HG02938 (cell line): ENCODE data around the gene SPINDOC.
"Not testable (repeated sequence)": the region's sequence is repeated elsewhere in the genome, so short reads cannot be mapped to it uniquely, and the experiment has no call there.

ENCODE experiments used
- ATAC-seq: cut with Tn5 transposase; IDR thresholded peaks from one replicate; pipeline ENCODE4 v1.9.1; 2021; ENCODE audit warnings: mild to moderate bottlenecking, moderate library complexity; ENCODE audit not compliant: unreplicated experiment

SPINDOC gene

GRCh38 chr11:63813035-63813562 lies at the start of gene SPINDOC:
SPINDOC (plus strand) TSS chr11:63813456; CDS start chr11:63813687, 231 bp downstream.
- ATAC-seq: peak; percentile 59

- ATAC-seq: no peak
Observed at GRCh38 chr11:63763496-63764339, 49.5 kb upstream of the SPINDOC start.

GRCh38 chr11:63764340-63764678 lies 48.9 kb upstream of the SPINDOC start:
- ATAC-seq: no peak

- no peak for ATAC-seq
Observed at GRCh38 chr11:63764679-63765647, 48.3 kb upstream of the SPINDOC start.

GRCh38 chr11:63765688-63766241 lies 47.5 kb upstream of the SPINDOC start:
- ATAC-seq: no peak

- no peak for ATAC-seq
Observed at GRCh38 chr11:63766531-63767235, 46.6 kb upstream of the SPINDOC start.

GRCh38 chr11:63767267-63767564 lies 46.0 kb upstream of the SPINDOC start:
- no peak for ATAC-seq

- no peak for ATAC-seq
Observed at GRCh38 chr11:63767565-63768236, 45.6 kb upstream of the SPINDOC start.

- no peak for ATAC-seq
Observed at GRCh38 chr11:63768237-63769041, 44.8 kb upstream of the SPINDOC start, which contains the start of gene ZFTA. ZFTA (minus strand) TSS chr11:63768775; CDS start chr11:63768622, 153 bp downstream.

- ATAC-seq: no peak
Observed at GRCh38 chr11:63769042-63769713, 44.1 kb upstream of the SPINDOC start.

GRCh38 chr11:63769714-63770455 lies 43.4 kb upstream of the SPINDOC start:
- ATAC-seq: no peak

- ATAC-seq: no peak
Observed at GRCh38 chr11:63770763-63771162, 42.5 kb upstream of the SPINDOC start.

- not testable (repeated sequence) for ATAC-seq
Observed at GRCh38 chr11:63771741-63772318, 41.4 kb upstream of the SPINDOC start.

- ATAC-seq: no peak
Observed at GRCh38 chr11:63775191-63775590, 38.1 kb upstream of the SPINDOC start.

GRCh38 chr11:63779039-63779438 lies 34.2 kb upstream of the SPINDOC start:
- no peak for ATAC-seq

- ATAC-seq: no peak
Observed at GRCh38 chr11:63782749-63783148, 30.5 kb upstream of the SPINDOC start.

- no peak for ATAC-seq
Observed at GRCh38 chr11:63783925-63784592, 29.2 kb upstream of the SPINDOC start.
